Esophagus mucosa (tissue), 1 donor: Measurements from ENCODE around the gene RAB11B. TPM values are rescaled to one million over a fixed set of nuclear protein-coding genes. Genes with fewer than 3 reads are reported as not detected.
A peak's percentile ranks its signal among the peaks of the same experiment; 100 is the strongest.
"Not testable (repeated sequence)": the region's sequence is repeated elsewhere in the genome, so short reads cannot be mapped to it uniquely, and the experiment has no call there.

ENCODE experiments used
- ATAC-seq: fragments of 200-7000 bp; cut with Tn5 transposase; one replicate; pipeline ENCODE4 v1.9.1; 2020
- total RNA-seq: library from RNA; stranded (reverse); gene quantifications from one replicate; pipeline ENCODE4 v1.2.4, GENCODE V29; 2023
- donor health status: DM: yes; HTN: yes; CAD: no.

RAB11B gene
- total RNA-seq, 1 donor from 2014 or later = 52.4 TPM

- peak; percentile 4 for ATAC-seq
These were observed 19.8 kb upstream of the RAB11B start for GRCh38 chr19:8370176-8371010.

- peak; percentile 10 for ATAC-seq
These were observed 19.0 kb upstream of the RAB11B start for GRCh38 chr19:8371011-8371804.

GRCh38 chr19:8373867-8374813, 16.0 kb upstream of the RAB11B start:
- ATAC-seq = peak; percentile 22

GRCh38 chr19:8375766-8376165, 14.4 kb upstream of the RAB11B start:
- ATAC-seq = not testable (repeated sequence)

GRCh38 chr19:8376373-8376974, 13.7 kb upstream of the RAB11B start:
- ATAC-seq = not testable (repeated sequence)

- peak; percentile 51 for ATAC-seq
These were observed 12.6 kb upstream of the RAB11B start for GRCh38 chr19:8377598-8377997.

- not testable (repeated sequence) for ATAC-seq
These were observed 10.8 kb upstream of the RAB11B start for GRCh38 chr19:8379156-8379891.

GRCh38 chr19:8384569-8384968, 5.6 kb upstream of the RAB11B start:
- ATAC-seq = not testable (repeated sequence)

GRCh38 chr19:8385103-8385502, 5.1 kb upstream of the RAB11B start:
- not testable (repeated sequence) for ATAC-seq

GRCh38 chr19:8385566-8385965, 4.6 kb upstream of the RAB11B start:
- not testable (repeated sequence) for ATAC-seq

- ATAC-seq = not testable (repeated sequence)
These were observed 3.7 kb upstream of the RAB11B start for GRCh38 chr19:8386419-8386818.

GRCh38 chr19:8386990-8387389, 3.2 kb upstream of the RAB11B start:
- no peak for ATAC-seq

- ATAC-seq = no peak
These were observed 2.2 kb upstream of the RAB11B start for GRCh38 chr19:8387688-8388611.

GRCh38 chr19:8388612-8388958, 1.6 kb upstream of the RAB11B start:
- ATAC-seq = no peak

GRCh38 chr19:8390617-8390981, 439 bp downstream of the RAB11B start:
- ATAC-seq = peak; percentile 92

- ATAC-seq = no peak
These were observed 1.2 kb downstream of the RAB11B start for GRCh38 chr19:8391198-8392016.

- no peak for ATAC-seq
These were observed 1.9 kb downstream of the RAB11B start for GRCh38 chr19:8392017-8392591.

- no peak for ATAC-seq
These were observed 3.2 kb downstream of the RAB11B start for GRCh38 chr19:8393192-8393870.
